Left ventricle myocardium inferior (tissue), 1 donor: ENCODE results near the gene SOCS2. TPM values are rescaled to one million over a fixed set of nuclear protein-coding genes. Genes with fewer than 3 reads are reported as not detected.

Experiments
- DNase-seq: peaks from one replicate; pipeline ENCODE4 v3.0.0-alpha.2; 2020
- H3K27ac ChIP-seq: fragments of 200-600 bp; replicated peaks from 2 replicates; pipeline ENCODE4 v1.8.0; 2021
- H3K27me3 ChIP-seq: fragments of 200-600 bp; 2 replicates; pipeline ENCODE4 v1.8.0; 2021; ENCODE audit warnings: low read depth
- H3K36me3 ChIP-seq: fragments of 200-600 bp; 2 replicates; pipeline ENCODE4 v1.8.0; 2021
- H3K4me1 ChIP-seq: fragments of 200-600 bp; 2 replicates; pipeline ENCODE4 v1.8.0; 2021
- H3K4me3 ChIP-seq: fragments of 200-600 bp; 2 replicates; pipeline ENCODE4 v1.8.0; 2021; ENCODE audit warnings: mild to moderate bottlenecking, moderate library complexity
- H3K9me3 ChIP-seq: fragments of 200-600 bp; replicated peaks from 2 replicates; pipeline ENCODE4 v1.8.0; 2021
- intact Hi-C: fragments of 100-400 bp; cut with micrococcal nuclease; formaldehyde crosslinking; loops from one replicate; pipeline ENCODE4 v1.11.0; 2022
- total RNA-seq: library from RNA; stranded (reverse); fragmentation: NEBNext Ultra II Directional; extraction: Animal tissue kit (Norgen Biotek cat#: 25700); gene quantifications from one replicate; pipeline ENCODE4 v1.2.1, GENCODE V29; 2021
- TF ChIP-seq, protein P1 (sequence below): fragments of 200-600 bp; IDR thresholded peaks from 2 replicates; pipeline ENCODE4 v1.8.0; 2021; ENCODE audit warnings: antibody characterized with exemption, mild to moderate bottlenecking, borderline replicate concordance
- donor health status: DM: no; HTN: yes; CAD: no; lungs with severe emphysema.

The SOCS2 gene
- total RNA-seq, 1 donor from 2014 or later: 16.6 TPM

DNA sequence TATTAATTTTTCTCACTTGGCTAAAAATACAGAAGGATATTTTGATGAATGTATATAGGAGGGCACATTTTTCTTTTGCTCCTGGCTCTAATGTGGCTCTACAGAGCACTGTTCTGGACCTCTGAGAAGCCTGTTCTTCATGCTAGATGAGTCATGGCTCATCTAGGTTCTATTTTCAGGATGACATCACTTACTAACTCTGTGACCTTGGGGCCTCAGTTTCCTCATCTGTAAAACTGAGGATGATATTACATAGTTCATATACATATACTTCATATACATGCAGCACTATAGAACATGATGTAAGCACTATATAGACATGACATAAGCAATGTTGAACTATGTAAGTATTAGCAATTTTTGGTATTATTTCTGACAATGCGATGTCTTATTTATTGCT, 35.8 kb downstream of the SOCS2 start:
- Histone ChIP-seq H3K4me1 (peaks cover 11% of the 10 kb centered on the region), H3K9me3 (no peaks in the 10 kb centered on the region), H3K36me3 (no peaks in the 10 kb centered on the region), H3K4me3 (no peak overlapping the region), H3K27ac (no peak overlapping the region), H3K27me3 (no peaks in the 10 kb centered on the region)
- intact Hi-C loops: no loop called here
- TF ChIP-seq, protein P1, sequence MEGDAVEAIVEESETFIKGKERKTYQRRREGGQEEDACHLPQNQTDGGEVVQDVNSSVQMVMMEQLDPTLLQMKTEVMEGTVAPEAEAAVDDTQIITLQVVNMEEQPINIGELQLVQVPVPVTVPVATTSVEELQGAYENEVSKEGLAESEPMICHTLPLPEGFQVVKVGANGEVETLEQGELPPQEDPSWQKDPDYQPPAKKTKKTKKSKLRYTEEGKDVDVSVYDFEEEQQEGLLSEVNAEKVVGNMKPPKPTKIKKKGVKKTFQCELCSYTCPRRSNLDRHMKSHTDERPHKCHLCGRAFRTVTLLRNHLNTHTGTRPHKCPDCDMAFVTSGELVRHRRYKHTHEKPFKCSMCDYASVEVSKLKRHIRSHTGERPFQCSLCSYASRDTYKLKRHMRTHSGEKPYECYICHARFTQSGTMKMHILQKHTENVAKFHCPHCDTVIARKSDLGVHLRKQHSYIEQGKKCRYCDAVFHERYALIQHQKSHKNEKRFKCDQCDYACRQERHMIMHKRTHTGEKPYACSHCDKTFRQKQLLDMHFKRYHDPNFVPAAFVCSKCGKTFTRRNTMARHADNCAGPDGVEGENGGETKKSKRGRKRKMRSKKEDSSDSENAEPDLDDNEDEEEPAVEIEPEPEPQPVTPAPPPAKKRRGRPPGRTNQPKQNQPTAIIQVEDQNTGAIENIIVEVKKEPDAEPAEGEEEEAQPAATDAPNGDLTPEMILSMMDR: no peak
- DNase-seq: no peak

DNA sequence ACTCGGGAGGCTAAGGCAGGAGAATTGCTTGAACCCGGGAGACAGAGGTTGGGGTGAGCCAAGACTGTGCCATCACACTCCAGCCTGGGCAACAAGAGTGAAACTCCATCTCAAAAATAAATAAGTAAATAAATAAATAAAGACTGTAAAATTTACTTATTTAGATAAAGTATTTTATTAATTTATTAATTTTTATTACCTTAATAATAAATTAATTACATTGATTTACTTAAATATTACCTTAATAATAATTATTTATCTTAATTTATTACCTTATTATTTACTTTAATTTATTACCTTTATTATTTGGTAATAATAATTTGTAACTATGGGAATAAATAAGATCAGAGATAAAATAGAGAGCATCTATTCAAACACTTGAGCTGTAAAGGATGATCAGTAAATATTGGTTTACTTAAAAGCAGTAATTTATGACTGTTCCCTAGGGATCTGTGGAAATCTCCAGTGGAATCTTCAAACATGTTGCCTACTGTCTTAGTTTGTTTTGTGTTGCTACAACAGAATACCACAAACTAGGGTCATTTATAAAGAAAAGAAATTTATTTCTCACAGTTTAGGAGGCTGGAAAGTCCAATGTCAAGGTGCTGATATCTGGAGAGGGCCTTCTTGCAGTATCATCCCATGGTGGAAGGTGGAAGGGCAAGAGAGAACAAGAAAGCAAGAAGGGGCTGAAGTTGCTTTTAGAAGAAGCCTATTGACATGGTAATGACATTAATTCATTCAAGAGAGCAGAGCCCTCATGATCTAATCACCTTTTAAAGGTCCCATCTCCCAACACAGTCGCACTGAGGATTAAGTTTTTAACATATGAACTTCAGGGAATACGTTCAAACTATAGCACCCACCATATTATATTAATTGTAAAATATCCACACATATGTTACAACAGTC, 37.1 kb downstream of the SOCS2 start:
- no peaks in the 10 kb centered on the region for H3K27me3 ChIP-seq
- no peaks in the 10 kb centered on the region for H3K36me3 ChIP-seq
- H3K4me3 ChIP-seq: no peak overlapping the region
- H3K27ac ChIP-seq: no peak overlapping the region
- intact Hi-C loops: no loop called here
- DNase-seq: no peak
- H3K9me3 ChIP-seq: no peaks in the 10 kb centered on the region
- TF ChIP-seq, protein P1: no peak
- no peaks in the 10 kb centered on the region for H3K4me1 ChIP-seq

DNA sequence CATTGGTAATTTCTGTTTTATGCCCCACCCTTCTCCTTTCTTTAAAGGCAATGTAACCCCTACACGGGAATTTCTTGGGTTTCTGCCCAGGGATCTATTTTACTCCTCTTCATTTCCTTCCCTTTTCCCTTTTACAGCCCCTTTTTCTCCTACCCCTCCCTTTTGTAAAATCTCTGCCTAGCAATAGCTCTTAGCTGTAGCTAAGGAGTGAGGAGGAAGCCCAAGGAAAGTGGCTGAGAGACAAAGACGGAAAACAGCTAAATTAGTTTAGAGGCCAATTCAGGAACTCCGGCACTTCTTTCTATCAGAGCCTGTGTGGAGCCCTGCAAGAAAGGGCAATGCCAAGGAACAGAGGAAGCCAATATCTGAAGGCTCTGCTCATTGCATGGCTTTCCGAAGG, 40.3 kb downstream of the SOCS2 start:
- DNase-seq: no peak
- no peaks in the 10 kb centered on the region for H3K9me3 ChIP-seq
- TF ChIP-seq, protein P1: no peak
- no peaks in the 10 kb centered on the region for H3K36me3 ChIP-seq
- no peak overlapping the region for H3K27ac ChIP-seq
- peaks cover 6% of the 10 kb centered on the region for H3K4me1 ChIP-seq
- H3K4me3 ChIP-seq: no peak overlapping the region
- no peaks in the 10 kb centered on the region for H3K27me3 ChIP-seq
- intact Hi-C loops: no loop called here

DNA sequence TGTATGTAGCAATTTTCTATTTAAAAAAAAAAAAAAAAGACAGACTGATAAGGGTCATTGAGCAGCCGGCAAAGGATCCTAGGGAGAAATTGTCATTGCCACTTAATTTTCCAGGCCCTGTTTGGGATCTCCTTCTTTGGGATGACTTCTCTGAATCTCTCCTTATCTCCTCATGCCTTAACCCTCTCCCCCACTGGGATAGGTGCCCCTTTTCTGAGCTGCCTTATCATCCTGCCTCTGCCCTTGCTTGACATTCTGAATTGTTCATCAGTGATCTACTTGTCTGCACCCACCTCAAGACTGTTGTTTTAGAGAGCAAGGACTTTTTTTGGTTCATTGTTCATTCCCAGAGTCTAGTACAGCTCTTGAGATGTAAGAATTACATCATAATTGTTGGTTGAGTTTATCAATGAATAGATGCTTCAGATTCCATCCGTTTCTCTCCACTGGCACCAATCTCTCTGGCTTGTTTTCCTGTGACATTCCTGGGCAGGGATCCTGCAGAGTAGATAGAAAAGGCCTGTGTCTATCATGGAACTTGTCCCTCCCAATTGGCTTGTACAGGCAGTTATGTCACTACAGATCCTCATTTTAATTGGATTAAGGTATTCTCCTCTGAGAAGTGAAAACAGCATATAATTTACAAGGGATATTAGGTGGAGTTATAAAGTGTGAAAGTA, 42.6 kb downstream of the SOCS2 start:
- no peak for DNase-seq
- Histone ChIP-seq H3K27ac (no peak overlapping the region), H3K4me1 (peaks cover 6% of the 10 kb centered on the region), H3K9me3 (no peaks in the 10 kb centered on the region), H3K36me3 (no peaks in the 10 kb centered on the region), H3K27me3 (no peaks in the 10 kb centered on the region), H3K4me3 (no peak overlapping the region)
- TF ChIP-seq, protein P1: no peak
- intact Hi-C loops: no loop called here

DNA sequence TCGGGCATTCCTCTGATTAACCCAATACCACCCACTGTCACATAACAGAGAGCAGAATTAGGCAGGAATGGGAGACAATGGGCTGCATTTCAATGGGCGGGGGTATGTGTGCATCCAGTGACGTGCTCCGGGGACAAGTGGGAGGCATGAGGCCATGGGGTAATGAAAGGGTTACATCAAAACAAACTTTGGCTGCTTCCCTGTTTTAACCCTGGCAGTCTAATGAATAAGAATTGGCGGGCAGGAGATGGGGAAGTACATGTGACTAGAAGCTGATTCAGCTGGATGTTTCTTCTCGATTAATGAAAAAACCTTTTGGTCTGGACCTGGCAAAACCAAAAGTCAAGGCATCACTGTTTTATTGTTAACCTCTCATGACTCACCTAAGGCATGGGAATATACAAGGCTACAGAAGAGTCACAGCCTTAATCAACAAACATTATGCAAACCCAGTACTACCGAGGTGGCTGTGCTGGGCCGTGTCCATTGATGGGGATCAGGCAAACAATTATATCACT, 44.2 kb downstream of the SOCS2 start:
- Histone ChIP-seq H3K4me3 (no peak overlapping the region), H3K9me3 (no peaks in the 10 kb centered on the region), H3K27me3 (no peaks in the 10 kb centered on the region), H3K4me1 (peaks cover 6% of the 10 kb centered on the region), H3K27ac (no peak overlapping the region), H3K36me3 (no peaks in the 10 kb centered on the region)
- TF ChIP-seq, protein P1: no peak
- intact Hi-C loops: no loop called here
- DNase-seq: no peak
